Trophoblast cell (in vitro differentiated cells and primary cell): ENCODE results near the gene DYNLRB1.
A peak's percentile ranks its signal among the peaks of the same experiment; 100 is the strongest.

ENCODE experiments used
- DNase-seq, 2 donors: peaks; one replicate each; pipeline ENCODE4 v3.0.0-alpha.2; 2016
- H2AFZ ChIP-seq: 2 replicates; pipeline ENCODE4 v1.6.1; 2013; ENCODE audit warnings: low read length, moderate library complexity, mild to moderate bottlenecking; ENCODE audit not compliant: insufficient read depth, poor library complexity
- H2AK5ac ChIP-seq: 2 replicates; pipeline ENCODE4 v1.6.1; 2013; ENCODE audit warnings: mild to moderate bottlenecking, low read length
- H2BK120ac ChIP-seq: 2 replicates; pipeline ENCODE4 v1.6.1; 2013; ENCODE audit warnings: low read length, mild to moderate bottlenecking, moderate library complexity; ENCODE audit not compliant: insufficient read depth, poor library complexity
- H2BK12ac ChIP-seq: 2 replicates; pipeline ENCODE4 v1.6.1; 2013; ENCODE audit warnings: mild to moderate bottlenecking, low read length, moderate library complexity
- H2BK5ac ChIP-seq: 2 replicates; pipeline ENCODE4 v1.6.1; 2013; ENCODE audit warnings: low read length, low read depth, moderate library complexity, mild to moderate bottlenecking; ENCODE audit not compliant: poor library complexity
- H3K14ac ChIP-seq: 2 replicates; pipeline ENCODE4 v1.6.1; 2013; ENCODE audit warnings: mild to moderate bottlenecking, low read length
- H3K18ac ChIP-seq: 2 replicates; pipeline ENCODE4 v1.6.1; 2013; ENCODE audit warnings: mild to moderate bottlenecking, low read length
- H3K23ac ChIP-seq: 2 replicates; pipeline ENCODE4 v1.6.1; 2013; ENCODE audit warnings: low read length
- H3K27ac ChIP-seq: 2 replicates; pipeline ENCODE4 v1.5.1; 2013; ENCODE audit warnings: low read depth, mild to moderate bottlenecking, inconsistent platforms, low read length, moderate library complexity
- H3K27me3 ChIP-seq: 2 replicates; pipeline ENCODE4 v1.6.1; 2013; ENCODE audit warnings: inconsistent platforms, mild to moderate bottlenecking, low read length, moderate library complexity; ENCODE audit not compliant: insufficient read depth
- H3K36me3 ChIP-seq, 2 experiments: 1 replicate in 1 of 2; 2 replicates in 1 of 2; pipeline ENCODE4 v1.6.1; 2013; ENCODE audit warnings: low read length in 2 of 2, mild to moderate bottlenecking in 2 of 2, moderate library complexity in 1 of 2; ENCODE audit not compliant: insufficient read depth in 2 of 2, control insufficient read depth in 1 of 2
- H3K4ac ChIP-seq: 2 replicates; pipeline ENCODE4 v1.6.1; 2013; ENCODE audit warnings: low read depth, mild to moderate bottlenecking, low read length, moderate library complexity
- H3K4me1 ChIP-seq, 2 experiments: 1 replicate in 1 of 2; 2 replicates in 1 of 2; pipeline ENCODE4 v1.6.1; 2013; ENCODE audit warnings: low read length in 2 of 2, mild to moderate bottlenecking in 2 of 2, moderate library complexity in 1 of 2; ENCODE audit not compliant: insufficient read depth in 2 of 2, control insufficient read depth in 1 of 2
- H3K4me2 ChIP-seq: 2 replicates; pipeline ENCODE4 v1.6.1; 2013; ENCODE audit warnings: inconsistent platforms, mild to moderate bottlenecking, low read length, moderate library complexity
- H3K4me3 ChIP-seq: 2 replicates; pipeline ENCODE4 v1.5.1; 2013; ENCODE audit warnings: mild to moderate bottlenecking, low read depth, low read length, inconsistent platforms
- H3K79me1 ChIP-seq: one replicate; pipeline ENCODE4 v1.6.1; 2013; ENCODE audit warnings: low read length
- H3K79me2 ChIP-seq: 2 replicates; pipeline ENCODE4 v1.6.1; 2013; ENCODE audit warnings: low read length, mild to moderate bottlenecking; ENCODE audit not compliant: control insufficient read depth, insufficient read depth, poor library complexity
- H3K9ac ChIP-seq: 2 replicates; pipeline ENCODE4 v1.6.1; 2013; ENCODE audit warnings: mild to moderate bottlenecking, low read length
- H3K9me3 ChIP-seq: 2 replicates; pipeline ENCODE4 v1.6.1; 2013; ENCODE audit warnings: low read depth, mild to moderate bottlenecking, control low read depth, inconsistent platforms, low read length; ENCODE audit not compliant: insufficient read depth
- H4K12ac ChIP-seq: 2 replicates; pipeline ENCODE4 v1.6.1; 2013; ENCODE audit warnings: low read depth, mild to moderate bottlenecking, low read length, moderate library complexity
- H4K8ac ChIP-seq: 2 replicates; pipeline ENCODE4 v1.6.1; 2013; ENCODE audit warnings: low read depth, mild to moderate bottlenecking, low read length, moderate library complexity
- H4K91ac ChIP-seq: one replicate; pipeline ENCODE4 v1.6.1; 2013; ENCODE audit warnings: low read depth, mild to moderate bottlenecking, low read length, moderate library complexity
- WGBS: extraction: QIAGEN DNeasy Blood & Tissue Kit; methylation state at CpG from one replicate; pipeline ENCODE4 v1.1.7; 2013; ENCODE audit warnings: missing lambda C conversion rate; ENCODE audit not compliant: insufficient read length, insufficient coverage; ENCODE audit errors: extremely low coverage; 5-methylcytosine and 5-hydroxymethylcytosine counted together

Gene DYNLRB1

DNA sequence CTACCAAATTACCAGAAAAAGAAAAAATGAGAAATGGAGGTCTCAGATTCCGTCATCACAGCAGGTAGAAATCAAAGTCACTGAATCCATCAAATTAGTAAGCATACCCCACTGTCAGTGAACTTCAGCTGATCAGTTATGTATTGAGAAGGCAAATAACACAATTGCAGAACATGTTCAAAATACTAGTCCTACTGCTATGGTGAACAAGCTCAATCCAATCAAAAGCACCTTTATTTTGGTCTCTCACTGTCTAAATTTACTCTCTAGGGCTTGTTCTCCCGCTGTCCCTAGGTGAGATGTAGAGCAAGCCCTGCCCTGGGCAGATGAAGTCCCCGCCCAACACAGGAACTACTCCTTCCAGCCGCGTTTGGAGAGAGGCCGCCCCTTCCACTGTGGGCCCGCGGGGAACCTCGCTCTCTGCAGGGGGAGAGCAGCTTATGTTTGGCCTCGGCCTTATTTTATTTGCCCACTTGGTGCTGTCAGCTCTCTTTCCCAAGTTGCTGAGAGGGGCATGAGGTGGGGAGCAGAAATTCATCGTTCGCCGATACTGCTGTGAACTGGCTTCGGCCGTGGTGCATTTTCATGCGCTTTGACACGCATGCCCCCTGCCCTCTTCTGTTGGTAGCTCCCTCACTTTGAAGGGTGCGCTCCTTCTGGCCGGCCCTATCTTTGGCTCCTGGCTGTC lies 28.0 kb downstream of the DYNLRB1 start:
- no peak overlapping the region for H3K23ac ChIP-seq
- H3K4me3 ChIP-seq = peak overlapping the region; percentile 14
- no peak overlapping the region for H3K27ac ChIP-seq
- no peak overlapping the region for H3K18ac ChIP-seq
- H3K36me3 ChIP-seq = peaks cover 23 to 25% of the 10 kb centered on the region in 2 experiments
- no peak overlapping the region for H4K12ac ChIP-seq
- H2BK12ac ChIP-seq = no peak overlapping the region
- no peak overlapping the region for H2AFZ ChIP-seq
- peak overlapping the region; percentile 70 for H3K4me2 ChIP-seq
- H2AK5ac ChIP-seq = no peak overlapping the region
- no peak overlapping the region for H4K91ac ChIP-seq
- WGBS = no CpG with 5 or more reads among the region's 19 CpGs
- H2BK5ac ChIP-seq = no peak overlapping the region
- H3K27me3 ChIP-seq = no peaks in the 10 kb centered on the region
- H3K4me1 ChIP-seq = peaks cover 0 to under 1% of the 10 kb centered on the region in 2 experiments
- DNase-seq = no peak
- H2BK120ac ChIP-seq = no peak overlapping the region
- no peaks in the 10 kb centered on the region for H3K79me2 ChIP-seq
- H4K8ac ChIP-seq = no peak overlapping the region
- H3K9me3 ChIP-seq = no peaks in the 10 kb centered on the region
- H3K9ac ChIP-seq = no peak overlapping the region
- no peak overlapping the region for H3K4ac ChIP-seq
- H3K14ac ChIP-seq = no peak overlapping the region
- H3K79me1 ChIP-seq = no peaks in the 10 kb centered on the region

DNA sequence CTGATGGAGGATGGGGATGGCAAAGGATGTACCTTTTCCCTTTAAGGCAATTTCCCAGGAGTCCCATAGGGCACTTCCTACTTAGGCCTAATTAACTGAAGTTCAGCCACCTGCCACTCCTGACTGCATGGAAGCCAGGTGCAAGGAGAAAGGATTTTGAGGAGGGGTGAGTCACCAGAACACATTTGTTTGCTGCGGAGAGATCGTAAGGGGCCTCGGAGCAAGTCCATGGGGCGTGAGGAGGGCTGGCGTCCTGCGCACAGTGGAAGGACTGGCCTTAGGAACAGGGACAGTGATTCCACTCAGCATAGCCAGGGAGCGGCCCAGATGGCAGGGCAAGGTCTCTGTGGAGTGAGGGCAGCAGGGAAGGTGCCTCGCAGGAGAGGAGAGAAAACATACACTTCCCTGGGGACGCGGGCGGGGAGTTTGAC lies 30.5 kb downstream of the DYNLRB1 start:
- Histone ChIP-seq H3K79me2 (no peaks in the 10 kb centered on the region), H2AFZ (no peak overlapping the region), H3K4me3 (peak overlapping the region; percentile 20), H3K18ac (no peak overlapping the region), H3K9ac (no peak overlapping the region), H3K36me3 (peaks cover 2 to 4% of the 10 kb centered on the region in 2 experiments), H3K9me3 (no peaks in the 10 kb centered on the region), H3K4me2 (no peak overlapping the region), H3K4ac (no peak overlapping the region), H4K91ac (no peak overlapping the region), H4K8ac (no peak overlapping the region), H3K27ac (no peak overlapping the region), H2AK5ac (no peak overlapping the region), H3K23ac (no peak overlapping the region), H2BK12ac (no peak overlapping the region), H3K27me3 (no peaks in the 10 kb centered on the region), H2BK120ac (no peak overlapping the region), H4K12ac (no peak overlapping the region), H3K4me1 (peaks cover 5 to 8% of the 10 kb centered on the region in 2 experiments), H2BK5ac (no peak overlapping the region), H3K79me1 (peaks cover 2% of the 10 kb centered on the region), H3K14ac (no peak overlapping the region)
- no peak for DNase-seq
- no CpG with 5 or more reads among the region's 11 CpGs for WGBS

DNA sequence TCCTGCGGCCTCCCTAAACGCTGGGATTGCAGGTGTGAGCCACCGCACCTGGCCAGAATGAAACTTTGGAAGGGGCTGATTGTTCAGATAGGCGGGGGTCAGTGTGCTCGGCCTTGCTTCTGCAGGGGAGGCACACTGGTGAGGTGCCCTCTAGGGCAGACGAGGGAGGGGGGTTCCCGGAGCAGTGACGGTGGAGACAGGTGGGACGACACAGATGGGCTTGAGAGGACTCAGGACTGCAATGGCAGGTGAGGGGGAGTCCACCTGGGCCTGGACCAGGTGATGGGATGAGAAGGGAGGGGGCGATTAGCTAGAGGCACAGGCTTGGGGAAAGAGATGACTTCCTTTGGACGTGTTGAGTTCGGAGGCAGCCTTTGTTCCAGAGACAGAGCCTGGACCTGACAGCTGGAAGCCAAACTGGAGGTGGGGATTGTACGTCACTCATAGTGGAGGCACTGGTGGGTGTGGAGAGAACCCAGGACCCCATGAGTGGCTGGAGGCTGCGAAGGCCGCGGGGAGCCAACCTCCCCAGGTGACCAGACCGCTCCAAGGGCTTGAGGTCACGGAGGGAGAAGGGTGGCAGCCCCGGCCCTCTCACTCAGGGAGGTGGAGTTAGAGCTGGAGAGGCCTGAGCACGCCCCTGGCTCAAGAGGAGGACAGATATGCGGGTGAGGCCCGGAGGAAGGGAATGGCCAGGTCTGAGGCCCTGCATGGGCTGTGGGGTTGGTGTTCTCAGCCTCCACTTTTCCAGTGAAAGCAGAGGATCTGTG lies 31.8 kb downstream of the DYNLRB1 start:
- H3K4me1 ChIP-seq = peaks cover 5 to 8% of the 10 kb centered on the region in 2 experiments
- H4K91ac ChIP-seq = no peak overlapping the region

DNA sequence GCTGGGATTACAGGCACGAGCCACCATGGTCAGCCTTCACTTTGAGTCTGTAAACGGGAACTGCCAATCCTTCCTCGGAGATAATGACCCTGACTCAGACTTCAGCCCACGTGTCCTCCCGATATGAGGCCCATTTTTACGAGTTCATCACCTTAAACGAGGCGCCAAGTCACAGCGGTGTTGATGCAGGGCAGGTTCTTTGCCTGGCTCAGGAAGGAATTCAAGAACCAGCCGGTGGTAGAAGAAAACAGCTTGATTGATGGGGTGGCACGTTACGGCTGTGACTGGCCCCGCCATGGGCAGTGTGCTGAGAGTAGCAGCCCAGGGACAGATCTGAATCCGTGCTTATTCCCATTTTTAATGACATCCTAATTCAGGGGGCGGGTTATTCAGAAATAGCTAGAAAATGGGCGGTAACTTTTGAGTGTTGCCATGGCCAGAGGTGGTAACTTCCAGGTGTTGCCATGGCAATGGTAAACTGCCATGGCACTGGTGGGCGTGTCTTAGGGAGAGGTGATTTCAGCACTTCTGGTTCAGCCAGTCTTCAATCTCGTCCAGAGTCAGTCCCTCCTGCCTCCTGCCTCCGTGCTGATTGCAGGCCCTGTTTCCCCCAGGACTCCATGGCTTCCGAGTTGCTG lies 33.2 kb downstream of the DYNLRB1 start:
- Histone ChIP-seq H2BK12ac (no peak overlapping the region), H2BK120ac (no peak overlapping the region), H4K12ac (no peak overlapping the region), H3K27me3 (no peaks in the 10 kb centered on the region), H3K4me2 (no peak overlapping the region), H3K4me3 (no peak overlapping the region), H3K4me1 (peaks cover 5 to 8% of the 10 kb centered on the region in 2 experiments), H3K23ac (no peak overlapping the region), H3K18ac (no peak overlapping the region), H2AFZ (no peak overlapping the region), H3K27ac (no peak overlapping the region), H4K8ac (no peak overlapping the region), H2BK5ac (no peak overlapping the region), H3K14ac (no peak overlapping the region), H4K91ac (no peak overlapping the region), H3K9ac (no peak overlapping the region), H3K36me3 (no peaks in the 10 kb centered on the region), H2AK5ac (no peak overlapping the region), H3K9me3 (no peaks in the 10 kb centered on the region), H3K79me2 (no peaks in the 10 kb centered on the region), H3K4ac (no peak overlapping the region), H3K79me1 (peaks cover 2% of the 10 kb centered on the region)
- no CpG with 5 or more reads among the region's 20 CpGs for WGBS
- DNase-seq = peak; percentile 37 to 67

More for the DNA sequence above, 31.8 kb downstream of the DYNLRB1 start:
- Histone ChIP-seq H3K4ac (no peak overlapping the region), H3K9me3 (no peaks in the 10 kb centered on the region), H3K79me1 (peaks cover 2% of the 10 kb centered on the region), H3K18ac (no peak overlapping the region), H2BK120ac (no peak overlapping the region), H2BK12ac (no peak overlapping the region), H2AK5ac (no peak overlapping the region), H3K4me3 (no peak overlapping the region), H3K4me2 (no peak overlapping the region), H3K36me3 (no peaks in the 10 kb centered on the region), H3K14ac (no peak overlapping the region), H3K27me3 (no peaks in the 10 kb centered on the region), H3K23ac (no peak overlapping the region), H3K9ac (no peak overlapping the region), H4K8ac (no peak overlapping the region), H2BK5ac (no peak overlapping the region), H3K27ac (no peak overlapping the region), H4K12ac (no peak overlapping the region), H3K79me2 (no peaks in the 10 kb centered on the region), H2AFZ (no peak overlapping the region)
- no CpG with 5 or more reads among the region's 22 CpGs for WGBS
- DNase-seq = no peak
